Right atrium auricular region (tissue), 2 donors: ENCODE data around the gene SOSTDC1. TPM values are rescaled to one million over a fixed set of nuclear protein-coding genes. Genes with fewer than 3 reads are reported as not detected.

Source experiments
- DNase-seq: peaks from one replicate; pipeline ENCODE4 v3.0.0-alpha.2; 2019; ENCODE audit warnings: low spot score
- H3K27ac ChIP-seq, 2 donors: fragments of 200-600 bp; sonication (generic); 1 replicate in 1 of 2; 2 replicates in 1 of 2; pipeline ENCODE4 v1.5.1; 2016 to 2019
- H3K27me3 ChIP-seq, 2 donors: fragments of 200-600 bp; sonication (generic); one replicate each; pipeline versions ENCODE4 v1.5.1 to v1.6.0; 2017 to 2019
- H3K36me3 ChIP-seq: fragments of 200-600 bp; sonication (generic); one replicate; pipeline ENCODE4 v1.5.1; 2016
- H3K4me1 ChIP-seq, 2 donors: fragments of 200-600 bp; sonication (generic); one replicate each; pipeline versions ENCODE4 v1.5.1 to v1.6.0; 2017 to 2019
- H3K4me3 ChIP-seq, 2 donors: fragments of 200-600 bp; sonication (generic); 1 replicate in 1 of 2; 2 replicates in 1 of 2; pipeline ENCODE4 v1.5.1; 2017 to 2019; ENCODE audit warnings: mild to moderate bottlenecking in 1 of 2, moderate library complexity in 1 of 2
- H3K9me3 ChIP-seq, 2 donors: fragments of 200-600 bp; sonication (generic); one replicate each; pipeline ENCODE4 v1.5.1; 2019
- CTCF ChIP-seq, 2 donors: fragments of 200-600 bp; sonication (generic); IDR thresholded peaks; one replicate each; pipeline ENCODE4 v1.5.1; 2019; ENCODE audit warnings: antibody characterized with exemption in 2 of 2
- total RNA-seq, 2 donors: library from RNA; depleted of rRNA; stranded (reverse); fragments of >200 nt; gene quantifications; one replicate each; pipeline ENCODE4 v1.1.0, GENCODE V29; 2016

SOSTDC1 gene
- total RNA-seq, 2 donors from 2014 or later, result 2.1 to 5.9 TPM

GRCh38 chr7:16416289-16417282 is 49.0 kb downstream of the SOSTDC1 start:
- H3K4me1 ChIP-seq, result peaks cover 0 to 17% of the 10 kb centered on the region in 2 donors
- H3K27me3 ChIP-seq, result no peaks in the 10 kb centered on the region
- H3K36me3 ChIP-seq, result no peaks in the 10 kb centered on the region
- no peak overlapping the region for H3K27ac ChIP-seq
- no peak overlapping the region for H3K4me3 ChIP-seq
- DNase-seq, result no peak
- TF ChIP-seq CTCF (IDR thresholded peaks at IDR 0.05), result no peak
- no peaks in the 10 kb centered on the region for H3K9me3 ChIP-seq

- H3K4me1 ChIP-seq, result peaks cover 0 to 8% of the 10 kb centered on the region in 2 donors
- H3K36me3 ChIP-seq, result no peaks in the 10 kb centered on the region
- no peak for TF ChIP-seq CTCF (IDR thresholded peaks at IDR 0.05)
- peak overlapping the region in 1 of 2 donors; percentile 30 for H3K27ac ChIP-seq
- no peak for DNase-seq
- H3K27me3 ChIP-seq, result no peaks in the 10 kb centered on the region
- H3K9me3 ChIP-seq, result no peaks in the 10 kb centered on the region
- H3K4me3 ChIP-seq, result no peak overlapping the region
Measured at GRCh38 chr7:16412274-16413254, 53.0 kb downstream of the SOSTDC1 start.

Other genes starting within 250 kb of the SOSTDC1 start
- 1 to 10 TPM; 2.2 to 8.0 TPM for gene CRPPA, start 44.2 kb downstream of the SOSTDC1 start, total RNA-seq
- not detected for gene LRRC72, start 61.1 kb upstream of the SOSTDC1 start, total RNA-seq
- gene ANKMY2, start 180.0 kb upstream of the SOSTDC1 start, total RNA-seq, result 10 to 100 TPM; 20.8 to 33.7 TPM
- gene BZW2, start 180.4 kb upstream of the SOSTDC1 start, total RNA-seq, result 100 to 1,000 TPM; 206 to 292 TPM